GM18909 (cell line): Measurements from ENCODE around the gene RBP5.

Experiments
- ATAC-seq: cut with Tn5 transposase; IDR thresholded peaks from one replicate; pipeline ENCODE4 v1.9.1; 2021; ENCODE audit warnings: mild to moderate bottlenecking; ENCODE audit not compliant: unreplicated experiment, poor library complexity

RBP5 gene

GRCh38 chr12:7146906-7147305 is 18.2 kb upstream of the RBP5 start:
- no peak for ATAC-seq

GRCh38 chr12:7146228-7146627 is 17.5 kb upstream of the RBP5 start:
- no peak for ATAC-seq

GRCh38 chr12:7145671-7146070 is 17.0 kb upstream of the RBP5 start:
- ATAC-seq: no peak

- ATAC-seq: no peak
Measured at GRCh38 chr12:7144414-7145120, 15.9 kb upstream of the RBP5 start.

- no peak for ATAC-seq
Measured at GRCh38 chr12:7143564-7143963, 14.9 kb upstream of the RBP5 start.

- no peak for ATAC-seq
Measured at GRCh38 chr12:7142809-7143465, 14.2 kb upstream of the RBP5 start.

- no peak for ATAC-seq
Measured at GRCh38 chr12:7142056-7142644, 13.5 kb upstream of the RBP5 start.

- ATAC-seq: no peak
Measured at GRCh38 chr12:7141351-7142005, 12.8 kb upstream of the RBP5 start.

- no peak for ATAC-seq
Measured at GRCh38 chr12:7139200-7139599, 10.5 kb upstream of the RBP5 start.

GRCh38 chr12:7137908-7138307 is 9.2 kb upstream of the RBP5 start:
- ATAC-seq: no peak

- no peak for ATAC-seq
Measured at GRCh38 chr12:7136676-7137075, 8.0 kb upstream of the RBP5 start.

- ATAC-seq: no peak
Measured at GRCh38 chr12:7136071-7136470, 7.4 kb upstream of the RBP5 start.

- no peak for ATAC-seq
Measured at GRCh38 chr12:7134396-7135166, 5.9 kb upstream of the RBP5 start.

GRCh38 chr12:7131502-7131866 is 2.8 kb upstream of the RBP5 start:
- ATAC-seq: no peak

- ATAC-seq: peak; percentile 47
Measured at GRCh38 chr12:7130701-7131501, 2.2 kb upstream of the RBP5 start.

GRCh38 chr12:7129872-7130691 is 1.4 kb upstream of the RBP5 start, which contains the start of gene CLSTN3:
Gene CLSTN3, plus strand, starts transcription at chr12:7130371. Its CDS starts 278 bp downstream, at chr12:7130649.
- ATAC-seq: peak; percentile 68

- ATAC-seq: peak; percentile 21
Measured at GRCh38 chr12:7129287-7129871, 690 bp upstream of the RBP5 start.

- ATAC-seq: no peak
Measured at GRCh38 chr12:7127916-7128626, 618 bp downstream of the RBP5 start.
